Heart right ventricle (tissue), 16 donors: ENCODE measurements around the gene C10orf143. TPM values are rescaled to one million over a fixed set of nuclear protein-coding genes. Genes with fewer than 3 reads are reported as not detected.

Experiments used
- ATAC-seq, 8 donors: fragments of 200-7000 bp; cut with Tn5 transposase; one replicate each; pipeline ENCODE4 v1.9.1; 2020; ENCODE audit warnings: mild to moderate bottlenecking in 8 of 8, moderate library complexity in 8 of 8, moderate number of reproducible peaks in 1 of 8
- DNase-seq, 2 donors: peaks; one replicate each; pipeline ENCODE4 v3.0.0-alpha.2; 2020
- H3K27ac ChIP-seq, 10 donors: fragments of 200-600 bp; sonication (generic) in 2 of 10; one replicate each; pipeline versions ENCODE4 v1.5.0 to v1.8.0; 2020 to 2022; ENCODE audit warnings: mild to moderate bottlenecking in 3 of 10
- H3K27me3 ChIP-seq, 7 donors: fragments of 200-600 bp; one replicate each; pipeline ENCODE4 v1.8.0; 2021 to 2022; ENCODE audit warnings: mild to moderate bottlenecking in 2 of 7
- H3K36me3 ChIP-seq, 9 donors: fragments of 200-600 bp; sonication (generic) in 1 of 9; one replicate each; pipeline versions ENCODE4 v1.5.0 to v1.8.0; 2020 to 2022; ENCODE audit warnings: mild to moderate bottlenecking in 2 of 9
- H3K4me1 ChIP-seq, 9 donors: fragments of 200-600 bp; sonication (generic) in 1 of 9; one replicate each; pipeline versions ENCODE4 v1.5.0 to v1.8.0; 2020 to 2022; ENCODE audit warnings: mild to moderate bottlenecking in 4 of 9
- H3K4me3 ChIP-seq, 10 donors: fragments of 200-600 bp; sonication (generic) in 2 of 10; one replicate each; pipeline versions ENCODE4 v1.5.0 to v1.8.0; 2020 to 2022; ENCODE audit warnings: mild to moderate bottlenecking in 7 of 10, moderate library complexity in 2 of 10
- H3K9me3 ChIP-seq, 11 donors: fragments of 200-600 bp in 10 of 11; sonication (generic) in 2 of 11; one replicate each; pipeline versions ENCODE4 v1.5.0 to v1.8.0; 2013 to 2022; ENCODE audit warnings: mild to moderate bottlenecking in 2 of 11, control low read depth in 1 of 11, moderate library complexity in 1 of 11
- WGBS, 2 donors: extraction: QIAGEN DNeasy Blood & Tissue Kit; methylation state at CpG; one replicate each; pipeline ENCODE4 v1.1.7; 2013; ENCODE audit warnings: inconsistent platforms in 1 of 2; 5-methylcytosine and 5-hydroxymethylcytosine counted together
- intact Hi-C, 10 donors: fragments of 100-400 bp; cut with DNase I; formaldehyde crosslinking; loops; one replicate each; pipeline versions ENCODE4 v1.11.1 to v1.14.2; 2022
- polyA plus RNA-seq, 2 donors: library from polyadenylated mRNA; stranded (reverse); fragments of 200-250 nt; gene quantifications; one replicate each; pipeline ENCODE4 v1.2.3, GENCODE V29; 2013
- total RNA-seq, 10 donors: library from RNA; stranded (reverse); fragmentation: NEBNext Ultra II Directional in 3 of 10; extraction: Animal tissue kit (Norgen Biotek cat#: 25700) in 3 of 10; gene quantifications; one replicate each; pipeline versions ENCODE4 v1.2.1 to v1.2.4, GENCODE V29; 2021 to 2023
- TF ChIP-seq, protein P1 (sequence below), 9 donors: fragments of 200-600 bp; sonication (generic) in 2 of 9; IDR thresholded peaks; one replicate each; pipeline versions ENCODE4 v1.5.0 to v1.8.0; 2021 to 2022; ENCODE audit warnings: antibody characterized with exemption in 9 of 9, mild to moderate bottlenecking in 5 of 9, moderate library complexity in 1 of 9
- donor health status: Arrhythmogenic right ventricular cardiomyopathy.
- donor health status: ischemic (EF 13 %, LVEDD 7.1; RV severe dilation, severe dysfunction).
- donor health status: healthy with polysubstance abuse.
- donor health status: DM: no; HTN: yes; CAD: no.
- donor health status: DM: no; HTN: no; CAD: no.
- donor health status: ischemic (EF 25% LVEDD 6.9; RV normal size, moderate dysfunction).
- donor health status: ischemic (EF 25% LVEDD 5.7; RV mildly dilated, moderate dysfunction).
- donor health status: healthy.
- donor health status: DM: yes; HTN: yes; CAD: no.
- donor health status: Ischemic cardiomyopathy.
- donor health status: ischemic (EF 35%, LVEDD 5.7; RV mildly dilated, moderate dysfunction).
- donor health status: nonischemic (EF 11% LVEDD 7.7; RV severe dilation, severe dysfunction).
- donor health status: DM: yes; HTN: yes; CAD: no.
- donor health status: PGD.
- donor health status: ischemic (EF 29% LVEDD 5.4; RV normal size, mild dysfunction).
- donor health status: nonischemic (EF 23%, LVEDD 6.1; RV moderate dilation, normal function).

The C10orf143 gene
- total and polyA plus RNA-seq, 12 donors: 1.1 to 5.4 (median 2.1) TPM

DNA sequence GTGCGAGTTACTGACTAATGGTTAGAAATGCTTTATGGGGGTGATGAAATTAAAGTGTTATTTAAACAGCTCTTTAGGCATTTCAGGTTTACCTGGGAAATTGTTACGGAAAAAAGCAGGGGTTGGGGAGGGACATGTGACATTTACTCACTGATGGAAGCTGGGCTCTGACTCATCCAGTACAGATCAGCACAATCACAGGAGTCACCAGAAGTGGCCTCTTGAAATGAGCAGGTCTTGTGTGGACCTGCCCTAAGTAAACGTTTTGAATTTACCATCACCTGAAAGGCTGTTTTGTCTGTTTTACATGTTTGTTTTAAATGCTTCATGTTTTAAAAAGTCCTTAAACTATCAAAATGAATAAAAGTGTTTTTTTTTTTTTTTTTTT is 27.8 kb upstream of the C10orf143 start:
- ATAC-seq: no peak
- no peaks in the 10 kb centered on the region for H3K27me3 ChIP-seq
- no peaks in the 10 kb centered on the region for H3K9me3 ChIP-seq
- WGBS, 2 donors: 68 to 73% methylated on average over 3 of the region's 3 CpGs
- TF ChIP-seq, protein P1, sequence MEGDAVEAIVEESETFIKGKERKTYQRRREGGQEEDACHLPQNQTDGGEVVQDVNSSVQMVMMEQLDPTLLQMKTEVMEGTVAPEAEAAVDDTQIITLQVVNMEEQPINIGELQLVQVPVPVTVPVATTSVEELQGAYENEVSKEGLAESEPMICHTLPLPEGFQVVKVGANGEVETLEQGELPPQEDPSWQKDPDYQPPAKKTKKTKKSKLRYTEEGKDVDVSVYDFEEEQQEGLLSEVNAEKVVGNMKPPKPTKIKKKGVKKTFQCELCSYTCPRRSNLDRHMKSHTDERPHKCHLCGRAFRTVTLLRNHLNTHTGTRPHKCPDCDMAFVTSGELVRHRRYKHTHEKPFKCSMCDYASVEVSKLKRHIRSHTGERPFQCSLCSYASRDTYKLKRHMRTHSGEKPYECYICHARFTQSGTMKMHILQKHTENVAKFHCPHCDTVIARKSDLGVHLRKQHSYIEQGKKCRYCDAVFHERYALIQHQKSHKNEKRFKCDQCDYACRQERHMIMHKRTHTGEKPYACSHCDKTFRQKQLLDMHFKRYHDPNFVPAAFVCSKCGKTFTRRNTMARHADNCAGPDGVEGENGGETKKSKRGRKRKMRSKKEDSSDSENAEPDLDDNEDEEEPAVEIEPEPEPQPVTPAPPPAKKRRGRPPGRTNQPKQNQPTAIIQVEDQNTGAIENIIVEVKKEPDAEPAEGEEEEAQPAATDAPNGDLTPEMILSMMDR (IDR thresholded peaks at IDR 0.05): no peak
- intact Hi-C loops: no loop called here
- peaks cover 11 to 74% (median 59%) of the 10 kb centered on the region in 9 donors for H3K4me1 ChIP-seq
- H3K36me3 ChIP-seq: peaks cover 0 to 15% (median 0%) of the 10 kb centered on the region in 9 donors
- H3K4me3 ChIP-seq: no peak overlapping the region
- no peak overlapping the region for H3K27ac ChIP-seq
- no peak for DNase-seq

DNA sequence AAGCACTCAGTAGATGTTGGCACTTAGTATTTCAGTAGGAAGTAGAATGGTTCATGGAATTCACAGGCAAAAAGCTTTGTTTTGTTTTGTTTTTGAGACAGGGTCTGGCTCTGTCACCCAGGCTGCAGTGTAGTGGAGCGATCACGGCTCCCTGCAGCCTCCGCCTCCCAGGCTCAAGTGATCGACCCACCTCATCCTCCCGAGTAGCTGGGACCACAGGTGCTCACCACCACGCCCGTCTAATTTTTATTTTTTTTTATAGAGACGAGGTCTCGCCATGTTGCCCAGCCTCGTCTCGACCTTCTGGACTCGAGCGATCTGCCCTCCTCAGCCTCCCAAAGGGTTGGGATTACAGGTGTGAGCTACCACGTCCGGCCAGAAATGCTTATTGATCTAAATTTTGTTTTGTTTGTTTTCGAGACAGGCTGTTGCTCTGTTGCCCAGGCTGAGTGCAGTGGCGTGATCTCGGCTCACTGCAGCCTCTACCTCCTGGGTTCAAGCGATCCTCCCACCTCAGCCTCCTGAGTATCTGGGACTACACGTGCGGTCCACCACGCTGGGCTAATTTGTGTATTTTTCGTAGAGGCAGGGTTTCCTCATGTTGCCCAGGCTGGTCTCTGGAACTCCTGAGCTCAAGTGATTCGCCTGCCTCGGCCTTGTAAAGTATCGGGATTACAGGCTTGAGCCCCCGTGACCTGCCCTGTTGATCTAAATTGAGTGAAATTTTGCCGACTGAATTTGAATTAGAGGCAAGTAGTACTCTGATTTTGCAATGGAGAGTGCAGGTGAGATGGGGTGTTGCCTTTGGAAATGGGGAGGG is 27.2 kb upstream of the C10orf143 start:
- WGBS, 2 donors: 90 to 94% methylated on average over 28 of the region's 28 CpGs
- TF ChIP-seq, protein P1 (IDR thresholded peaks at IDR 0.05): no peak
- H3K4me1 ChIP-seq: peaks cover 11 to 68% (median 56%) of the 10 kb centered on the region in 9 donors
- H3K27ac ChIP-seq: peak overlapping the region in 2 of 10 donors; percentile 91 to 96
- ATAC-seq: no peak
- H3K27me3 ChIP-seq: no peaks in the 10 kb centered on the region
- H3K9me3 ChIP-seq: no peaks in the 10 kb centered on the region
- no peak for DNase-seq
- H3K36me3 ChIP-seq: peaks cover 0 to 11% (median 0%) of the 10 kb centered on the region in 9 donors
- intact Hi-C loops: loop anchor here in 2 of 10 donors (2.0 kb wide), 1 partner anchor 27 kb away; the partner anchor contains the start of gene C10orf143 (in 2 of the 2)
- H3K4me3 ChIP-seq: peak overlapping the region in 9 of 10 donors; percentile 68 to 100 (median 95)

DNA sequence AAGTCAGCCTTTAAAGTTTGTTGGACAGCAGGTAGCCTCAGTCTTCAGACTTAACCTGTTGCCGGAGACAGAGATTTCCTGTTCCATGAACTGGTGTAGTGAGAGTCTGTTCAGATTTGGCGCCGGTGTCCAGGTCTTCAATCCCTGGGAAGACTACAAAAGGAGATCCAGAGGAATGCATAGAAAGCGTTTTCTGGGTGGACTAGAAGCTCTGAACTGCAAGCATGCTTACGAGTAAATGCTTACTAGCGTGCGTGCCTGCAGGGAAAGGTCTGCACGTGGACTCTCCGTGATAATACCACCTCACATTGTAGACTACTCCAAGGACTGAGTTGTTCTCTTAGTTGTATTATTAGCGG is 26.4 kb upstream of the C10orf143 start:
- ATAC-seq: no peak
- TF ChIP-seq, protein P1 (IDR thresholded peaks at IDR 0.05): no peak
- peak overlapping the region; percentile 68 to 100 (median 95) for H3K4me3 ChIP-seq
- H3K27me3 ChIP-seq: no peaks in the 10 kb centered on the region
- intact Hi-C loops: loop anchor here in 2 of 10 donors (2.0 kb wide), 1 partner anchor 26 kb away; the partner anchor contains the start of gene C10orf143 (in 2 of the 2)
- H3K9me3 ChIP-seq: no peaks in the 10 kb centered on the region
- peak overlapping the region; percentile 72 to 96 (median 92) for H3K27ac ChIP-seq
- H3K4me1 ChIP-seq: peaks cover 11 to 60% (median 52%) of the 10 kb centered on the region in 9 donors
- H3K36me3 ChIP-seq: peaks cover 0 to 5% (median 0%) of the 10 kb centered on the region in 9 donors
- DNase-seq: no peak
- WGBS, 2 donors: 1 to 2% methylated on average over 10 of the region's 10 CpGs

DNA sequence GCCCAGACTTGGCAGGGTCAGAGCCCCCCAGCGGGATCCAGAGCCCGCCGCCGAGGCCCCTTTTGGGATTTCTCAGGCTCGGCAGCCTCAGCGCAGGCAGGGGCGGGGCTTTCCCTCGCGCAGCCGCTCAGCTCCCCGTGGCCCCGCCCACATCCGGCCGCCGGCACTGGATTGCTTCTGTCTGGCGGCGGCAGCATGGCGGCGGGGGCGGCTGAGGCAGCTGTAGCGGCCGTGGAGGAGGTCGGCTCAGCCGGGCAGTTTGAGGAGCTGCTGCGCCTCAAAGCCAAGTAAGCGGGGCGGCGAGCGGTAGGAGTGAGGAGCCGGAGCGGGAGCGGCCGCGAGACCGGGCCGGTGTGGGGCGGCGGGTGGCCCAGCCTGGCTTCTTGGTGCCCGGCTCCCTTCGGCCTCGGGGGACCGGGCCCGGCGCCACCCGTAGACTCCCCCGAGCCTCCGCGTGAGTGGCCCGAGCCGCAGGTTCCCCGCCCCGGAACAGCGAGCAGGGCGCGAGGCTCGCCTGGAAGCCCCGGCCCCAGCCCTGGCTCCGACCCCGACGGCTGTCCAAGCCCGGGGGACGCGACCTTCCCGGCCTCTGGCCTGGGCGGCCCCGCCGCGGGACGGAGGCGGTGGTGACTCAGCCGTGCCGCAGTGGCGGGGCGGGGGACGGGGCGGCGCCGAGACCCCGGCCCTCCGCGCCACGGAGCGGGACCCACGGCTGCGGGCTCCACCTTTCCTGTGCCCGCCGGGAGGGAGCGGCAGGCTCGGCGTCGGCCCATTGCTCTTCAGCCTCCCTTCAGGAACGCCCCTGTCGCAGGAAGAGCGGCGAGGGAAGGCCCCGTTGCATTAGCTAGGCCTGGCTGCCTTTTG is 25.8 kb upstream of the C10orf143 start, which contains the start of gene GLRX3:
TSS of gene GLRX3 (plus strand) at position 166 of the 864 bp plus-strand sequence. CDS start at position 196, 30 bp downstream.
- intact Hi-C loops: loop anchor here in 6 of 10 donors (1.0 to 2.0 kb wide), 3 partner anchors 25 to 26 kb away; partner anchors contain the start of gene C10orf143 (in 4 of the 6)
- peak; percentile 96 to 98 (median 98) for ATAC-seq

More for the DNA sequence above, 25.8 kb upstream of the C10orf143 start, which contains the start of gene GLRX3:
- H3K36me3 ChIP-seq: no peaks in the 10 kb centered on the region
- peak within 1 kb of the TSS; percentile 68 to 100 (median 95) for H3K4me3 ChIP-seq
- 0 to 1% methylated on average over 87 to 96 of the region's 96 CpGs for WGBS, 2 donors
- peak within 1 kb of the TSS; percentile 72 to 96 (median 92) for H3K27ac ChIP-seq
- DNase-seq: peak; percentile 89 to 91
- no peaks in the 10 kb centered on the region for H3K27me3 ChIP-seq
- H3K4me1 ChIP-seq: peaks cover 11 to 54% (median 47%) of the 10 kb centered on the region in 9 donors
- TF ChIP-seq, protein P1 (IDR thresholded peaks at IDR 0.05): no peak
- no peaks in the 10 kb centered on the region for H3K9me3 ChIP-seq
